H1 (cell line): ENCODE data around the gene GMEB2. TPM values are rescaled to one million over a fixed set of nuclear protein-coding genes. Genes with fewer than 3 reads are reported as not detected.

ENCODE experiments used
- CTCF ChIA-PET: fragments of 300-600 bp; sonication (Branson Sonifier 250); formaldehyde crosslinking; loops from one replicate; lab custom pipeline; 2021; ENCODE audit not compliant: partially characterized antibody; lab: Charles Lee
- POLR2A ChIA-PET: fragments of 300-600 bp; sonication (Branson Sonifier 250); formaldehyde crosslinking; loops from one replicate; lab custom pipeline; 2021; ENCODE audit warnings: inconsistent platforms; ENCODE audit not compliant: partially characterized antibody; lab: Charles Lee
- DNase-seq, 2 experiments: peaks; one replicate each; pipeline versions ENCODE4 v3.0.0 to v3.0.0-alpha.2; 2010 to 2022; ENCODE audit warnings: low spot score in 2 of 2, low read depth in 1 of 2, mixed read lengths in 1 of 2
- FAIRE-seq: peaks from 2 replicates; lab custom pipeline; 2011; peaks lifted over from hg19 to GRCh38; lab: Jason Lieb, UNC
- H2AFZ ChIP-seq: 2 replicates; pipeline ENCODE4 v1.8.1; 2012; ENCODE audit warnings: low read length, inconsistent platforms
- H2AK5ac ChIP-seq: 2 replicates; pipeline ENCODE4 v1.6.1; 2013; ENCODE audit warnings: low read depth, low read length
- H2BK120ac ChIP-seq: replicated peaks from 2 replicates; pipeline ENCODE3; 2013; ENCODE audit warnings: low read depth, low read length, inconsistent platforms
- H2BK12ac ChIP-seq: 2 replicates; pipeline ENCODE4 v1.6.1; 2013; ENCODE audit warnings: low read depth, low read length
- H2BK15ac ChIP-seq: 2 replicates; pipeline ENCODE4 v1.6.1; 2013; ENCODE audit warnings: low read length
- H2BK20ac ChIP-seq: 2 replicates; pipeline ENCODE4 v1.6.1; 2013; ENCODE audit warnings: low read length
- H2BK5ac ChIP-seq: 2 replicates; pipeline ENCODE4 v1.6.1; 2013; ENCODE audit warnings: low read depth, low read length
- H3K14ac ChIP-seq: 2 replicates; pipeline ENCODE4 v1.6.1; 2013; ENCODE audit warnings: inconsistent platforms; ENCODE audit not compliant: insufficient read length
- H3K18ac ChIP-seq: 2 replicates; pipeline ENCODE4 v1.6.1; 2013; ENCODE audit warnings: low read length; ENCODE audit errors: extremely low read depth
- H3K23ac ChIP-seq: 2 replicates; pipeline ENCODE4 v1.6.1; 2013; ENCODE audit warnings: inconsistent platforms; ENCODE audit not compliant: insufficient read length
- H3K23me2 ChIP-seq: 2 replicates; pipeline ENCODE4 v1.6.1; 2013; ENCODE audit warnings: low read depth, low read length
- H3K27ac ChIP-seq: 2 replicates; pipeline ENCODE4 v1.6.1; 2011; ENCODE audit warnings: low read depth, low read length, inconsistent platforms
- H3K27me3 ChIP-seq, 4 experiments: replicated peaks in 1 of 4; 1 replicate in 1 of 4; 2 replicates in 3 of 4; pipeline versions ENCODE4 v1.6.1 to v1.8.1; 2011 to 2013; ENCODE audit warnings: low read length in 3 of 4, mild to moderate bottlenecking in 3 of 4, inconsistent platforms in 2 of 4, mixed read lengths in 2 of 4, moderate library complexity in 1 of 4; ENCODE audit not compliant: control insufficient read depth in 3 of 4, insufficient read depth in 3 of 4; ENCODE audit errors: extremely low read depth in 1 of 4
- H3K36me3 ChIP-seq, 4 experiments: 2 replicates each; pipeline versions ENCODE4 v1.6.1 to v1.8.1; 2011 to 2013; ENCODE audit warnings: mild to moderate bottlenecking in 4 of 4, low read length in 3 of 4, moderate library complexity in 2 of 4, control low read depth in 1 of 4, inconsistent platforms in 1 of 4; ENCODE audit not compliant: insufficient read depth in 4 of 4, control insufficient read depth in 2 of 4
- H3K4ac ChIP-seq: replicated peaks from 2 replicates; pipeline ENCODE3; 2013; ENCODE audit warnings: low read length, low read depth, mixed read lengths, inconsistent platforms; ENCODE audit not compliant: insufficient read length
- H3K4me1 ChIP-seq, 4 experiments: replicated peaks in 1 of 4; 1 replicate in 1 of 4; 2 replicates in 3 of 4; pipeline versions ENCODE4 v1.6.1 to v1.8.1; 2011 to 2013; ENCODE audit warnings: low read length in 3 of 4, inconsistent platforms in 2 of 4, mixed read lengths in 1 of 4; ENCODE audit not compliant: insufficient read depth in 4 of 4, control insufficient read depth in 3 of 4
- H3K4me2 ChIP-seq, 2 experiments: 2 replicates each; pipeline versions ENCODE4 v1.6.1 to v1.8.1; 2011 to 2013; ENCODE audit warnings: low read depth in 2 of 2, low read length in 2 of 2, control low read depth in 1 of 2, inconsistent platforms in 1 of 2, mild to moderate bottlenecking in 1 of 2; ENCODE audit not compliant: insufficient read depth in 1 of 2
- H3K4me3 ChIP-seq, 4 experiments: fragments of 200-600, 300-600 bp in 1 of 4; sonication (generic), shearing (Covaris generic), sonication (Bioruptor Twin) in 1 of 4; 2 replicates each; pipeline versions ENCODE4 v1.5.1 to v1.8.1; 2011 to 2016; ENCODE audit warnings: low read length in 4 of 4, low read depth in 3 of 4, control low read depth in 2 of 4, inconsistent platforms in 2 of 4, mild to moderate bottlenecking in 2 of 4, mixed read lengths in 1 of 4, moderate library complexity in 1 of 4; ENCODE audit not compliant: insufficient read depth in 2 of 4; ENCODE audit errors: extremely low read depth in 1 of 4
- H3K56ac ChIP-seq: replicated peaks from 2 replicates; pipeline ENCODE3; 2013; ENCODE audit warnings: low read depth, mild to moderate bottlenecking, mixed read lengths, low read length, inconsistent platforms; ENCODE audit not compliant: insufficient read length
- H3K79me1 ChIP-seq: 2 replicates; pipeline ENCODE4 v1.6.1; 2013; ENCODE audit warnings: low read depth, low read length, control low read depth
- H3K79me2 ChIP-seq, 2 experiments: 2 replicates each; pipeline versions ENCODE4 v1.6.1 to v1.8.1; 2012 to 2013; ENCODE audit warnings: low read length in 2 of 2, mild to moderate bottlenecking in 2 of 2, inconsistent platforms in 1 of 2; ENCODE audit not compliant: insufficient read depth in 2 of 2, control insufficient read depth in 1 of 2
- H3K9ac ChIP-seq, 4 experiments: replicated peaks in 1 of 4; 1 replicate in 1 of 4; 2 replicates in 3 of 4; pipeline versions ENCODE4 v1.6.1 to v1.8.1; 2011 to 2013; ENCODE audit warnings: low read depth in 3 of 4, low read length in 3 of 4, control low read depth in 2 of 4, mild to moderate bottlenecking in 2 of 4, moderate library complexity in 2 of 4, inconsistent platforms in 1 of 4; ENCODE audit errors: extremely low read depth in 1 of 4
- H3K9me3 ChIP-seq, 2 experiments: 2 replicates each; pipeline versions ENCODE4 v1.6.1 to v1.8.1; 2012 to 2013; ENCODE audit warnings: mild to moderate bottlenecking in 2 of 2, moderate library complexity in 2 of 2, control low read depth in 1 of 2, inconsistent platforms in 1 of 2, low read depth in 1 of 2, low read length in 1 of 2, mixed read lengths in 1 of 2; ENCODE audit not compliant: insufficient read depth in 2 of 2
- H4K20me1 ChIP-seq, 2 experiments: replicated peaks in 1 of 2; 2 replicates each; pipeline versions ENCODE3 to v1.8.1; 2011 to 2013; ENCODE audit warnings: inconsistent platforms in 2 of 2, low read length in 2 of 2, mild to moderate bottlenecking in 1 of 2; ENCODE audit not compliant: insufficient read depth in 2 of 2, control insufficient read depth in 1 of 2
- H4K5ac ChIP-seq: 2 replicates; pipeline ENCODE4 v1.6.1; 2013; ENCODE audit warnings: low read length, low read depth, mixed read lengths, inconsistent platforms; ENCODE audit not compliant: insufficient read length
- H4K8ac ChIP-seq: 2 replicates; pipeline ENCODE4 v1.8.0; 2013; ENCODE audit warnings: mild to moderate bottlenecking, moderate library complexity, low read length, inconsistent platforms; ENCODE audit not compliant: insufficient read depth; ENCODE audit errors: extremely low read depth
- H4K91ac ChIP-seq: replicated peaks from 2 replicates; pipeline ENCODE3; 2013; ENCODE audit warnings: low read length, mixed read lengths, inconsistent platforms; ENCODE audit not compliant: insufficient read length
- ASH2L ChIP-seq: fragments of 200-600, 300-600 bp; sonication (generic); IDR thresholded peaks from one replicate; pipeline ENCODE4 v1.7.1; 2017; ENCODE audit warnings: low read length
- BRCA1 ChIP-seq: IDR thresholded peaks from 2 replicates; pipeline ENCODE4 v1.6.1; 2012; ENCODE audit warnings: low read depth, low read length, improper control_type of control experiment
- CHD2 ChIP-seq: IDR thresholded peaks from 2 replicates; pipeline ENCODE4 v1.6.1; 2012; ENCODE audit warnings: low read length, improper control_type of control experiment
- CTBP2 ChIP-seq: IDR thresholded peaks from 2 replicates; pipeline ENCODE4 v1.7.0; 2011; ENCODE audit warnings: borderline replicate concordance, mild to moderate bottlenecking, moderate library complexity, mixed read lengths, low read length; ENCODE audit not compliant: insufficient read depth, insufficient read length
- EZH2 ChIP-seq: fragments of 200-600 bp; sonication (generic); IDR thresholded peaks from 2 replicates; pipeline ENCODE4 v1.7.1; 2012; ENCODE audit warnings: low read depth, mild to moderate bottlenecking, moderate library complexity, low read length, inconsistent platforms; ENCODE audit not compliant: severe bottlenecking
- HDAC2 ChIP-seq, 2 experiments: fragments of 300-600 bp in 1 of 2; sonication (generic) in 1 of 2; IDR thresholded peaks; 2 replicates each; pipeline ENCODE4 v1.6.1; 2011 to 2012; ENCODE audit warnings: low read depth in 2 of 2, low read length in 2 of 2, mild to moderate bottlenecking in 2 of 2, moderate library complexity in 2 of 2, borderline replicate concordance in 1 of 2, inconsistent platforms in 1 of 2
- KDM4A ChIP-seq: IDR thresholded peaks from one replicate; pipeline ENCODE4 v1.7.1; 2012; ENCODE audit warnings: low read depth, mild to moderate bottlenecking, moderate library complexity, low read length, inconsistent platforms; ENCODE audit not compliant: severe bottlenecking
- RFX5 ChIP-seq: IDR thresholded peaks from 2 replicates; pipeline ENCODE4 v1.6.1; 2011; ENCODE audit warnings: low read depth, low read length, improper control_type of control experiment, borderline replicate concordance
- SIN3A ChIP-seq, 2 experiments: IDR thresholded peaks in 1 of 2; conservative IDR thresholded peaks in 1 of 2; 2 replicates each; pipeline ENCODE4 v1.6.1; 2011 to 2012; ENCODE audit warnings: low read length in 2 of 2, improper control_type of control experiment in 1 of 2, low read depth in 1 of 2, mild to moderate bottlenecking in 1 of 2
- SIX5 ChIP-seq: IDR thresholded peaks from 2 replicates; pipeline ENCODE4 v1.6.1; 2011; ENCODE audit warnings: mild to moderate bottlenecking, low read depth, low read length
- TAF7 ChIP-seq: optimal IDR thresholded peaks from 2 replicates; pipeline ENCODE3; 2011; ENCODE audit warnings: low read depth, mild to moderate bottlenecking, inconsistent platforms, low read length, moderate library complexity, borderline replicate concordance
- ZNF274 ChIP-seq: IDR thresholded peaks from 2 replicates; pipeline ENCODE4 v1.7.0; 2012; ENCODE audit warnings: low read length, borderline replicate concordance; ENCODE audit errors: extremely low read depth
- WGBS, 2 experiments: shearing (Covaris generic) in 1 of 2; methylation state at CpG; one replicate each; pipeline versions ENCODE4 v1.1.6 to v1.1.7; 2013 to 2015; ENCODE audit warnings: low lambda C conversion rate in 2 of 2, mixed read lengths in 2 of 2, inconsistent platforms in 1 of 2, low coverage in 1 of 2, missing lambda C conversion rate in 1 of 2; ENCODE audit not compliant: insufficient replicate concordance in 2 of 2, insufficient coverage in 1 of 2, insufficient read length in 1 of 2; ENCODE audit errors: extremely low coverage in 1 of 2, missing lambda C conversion rate in 1 of 2; 5-methylcytosine and 5-hydroxymethylcytosine counted together
- polyA plus RNA-seq, 7 experiments: library from polyadenylated mRNA; depleted of rRNA in 3 of 7; stranded (reverse) in 5 of 7; unstranded in 2 of 7; fragments of >200 nt in 5 of 7; fragments of 200-250 nt in 2 of 7; gene quantifications; 1 replicate in 5 of 7; 2 replicates in 1 of 7; 4 replicates in 1 of 7; pipeline versions ENCODE4 v1.2.1 to v1.2.3, GENCODE V29; 2011 to 2013; ENCODE audit warnings: missing spikeins in 2 of 7, mixed read lengths in 2 of 7
- total RNA-seq: library from RNA; stranded (reverse); fragmentation: NEBNext Ultra II Directional; extraction: Animal tissue kit (Norgen Biotek cat#: 25700); gene quantifications from 2 replicates; pipeline ENCODE4 v1.2.1, GENCODE V29; 2021
- TF ChIP-seq, protein P1 (sequence below): IDR thresholded peaks from 2 replicates; pipeline ENCODE4 v1.6.1; 2012; ENCODE audit warnings: inconsistent platforms

GMEB2 gene
- total and polyA plus RNA-seq, 2 of the 8 experiments (the other 6 are each of a cell fraction or from before 2014, with no cell fraction given) = 12.9 to 14.2 TPM

DNA sequence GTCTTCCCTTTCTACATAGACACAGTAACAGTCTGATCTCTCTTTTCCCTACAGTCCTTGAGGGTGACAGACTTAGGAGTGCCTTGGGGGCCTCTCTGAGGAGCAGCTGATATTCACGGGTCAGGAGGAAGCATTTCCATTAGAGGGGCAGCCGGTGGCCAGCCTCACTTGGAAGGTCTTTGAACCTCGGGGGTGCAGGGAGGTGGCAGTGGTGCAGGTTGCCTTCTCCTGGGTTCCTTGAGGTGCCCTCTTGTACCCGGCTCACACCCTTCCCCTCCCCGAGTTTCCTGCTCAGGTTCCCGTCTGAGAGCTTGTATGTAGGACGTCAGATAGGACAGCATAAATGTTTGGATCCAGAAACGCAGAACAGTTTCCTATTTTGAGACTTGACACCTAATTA is 33.7 kb upstream of the GMEB2 start:
- Histone ChIP-seq H3K27ac (no peak overlapping the region), H3K4me2 (no peak overlapping the region), H4K8ac (no peak overlapping the region; the same call in 1 of the 2 replicates), H2AFZ (no peak overlapping the region), H3K36me3 (peaks cover 0 to 15% (median 4%) of the 10 kb centered on the region in 4 experiments; a peak in 4 of 8 replicates), H2BK15ac (no peak overlapping the region), H3K9me3 (no peaks in the 10 kb centered on the region), H4K5ac (no peak overlapping the region), H4K20me1 (peaks cover 5 to 10% of the 10 kb centered on the region in 2 experiments), H3K14ac (no peak overlapping the region), H2BK20ac (no peak overlapping the region), H3K23ac (no peak overlapping the region), H3K4me1 (peaks cover 0 to 9% (median 6%) of the 10 kb centered on the region in 4 experiments; a peak in 5 of 7 replicates), H3K27me3 (no peaks in the 10 kb centered on the region), H4K91ac (no peak overlapping the region), H3K23me2 (peaks cover 9% of the 10 kb centered on the region), H2BK120ac (no peak overlapping the region), H3K9ac (no peak overlapping the region; a peak in 2 of 7 replicates), H3K4ac (no peak overlapping the region), H3K18ac (no peak overlapping the region), H2AK5ac (no peak overlapping the region), H2BK12ac (no peak overlapping the region), H2BK5ac (no peak overlapping the region), H3K4me3 (no peak overlapping the region), H3K79me1 (no peaks in the 10 kb centered on the region; the same call in 1 of the 2 replicates), H3K79me2 (peaks cover 0 to 9% of the 10 kb centered on the region in 2 experiments; a peak in 1 of 4 replicates), H3K56ac (no peak overlapping the region)
- 84% methylated on average over 8 of the region's 8 CpGs; no CpG with 5 or more reads in 1 of the 2 experiments for WGBS, 2 experiments
- POLR2A ChIA-PET = interaction anchor here (1.2 to 1.4 kb wide), 2 partner anchors 38 to 43 kb away, joined by 3 read pairs; no protein-coding TSS in a partner anchor
- FAIRE-seq (no peak), DNase-seq (no peak)
- CTCF ChIA-PET = interaction anchor here (0.9 kb wide), 1 partner anchor 46 kb away, joined by 3 read pairs; no protein-coding TSS in a partner anchor
- no peak for TF ChIP-seq BRCA1
- TF ChIP-seq EZH2 = no peak
- TF ChIP-seq SIX5 = no peak
- TF ChIP-seq RFX5 = no peak
- TF ChIP-seq HDAC2 (IDR thresholded peaks at IDR 0.05; ENCODE audit: borderline replicate concordance in 1 of 2, low read depth in 2 of 2, low read length in 2 of 2) = no peak
- TF ChIP-seq ZNF274 = no peak
- TF ChIP-seq SIN3A (conservative IDR thresholded peaks at IDR 0.05 in 1 of 2, IDR thresholded peaks at IDR 0.05 in 1 of 2; ENCODE audit: low read depth in 1 of 2, low read length in 2 of 2) = no peak
- no peak for TF ChIP-seq ASH2L
- TF ChIP-seq, protein P1, sequence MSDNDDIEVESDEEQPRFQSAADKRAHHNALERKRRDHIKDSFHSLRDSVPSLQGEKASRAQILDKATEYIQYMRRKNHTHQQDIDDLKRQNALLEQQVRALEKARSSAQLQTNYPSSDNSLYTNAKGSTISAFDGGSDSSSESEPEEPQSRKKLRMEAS = no peak
- no peak for TF ChIP-seq CHD2
- no peak for TF ChIP-seq TAF7
- no peak for TF ChIP-seq CTBP2
- TF ChIP-seq KDM4A = no peak
